ENCODE measurements around the gene SAP130. TPM values are rescaled to one million over a fixed set of nuclear protein-coding genes. Genes with fewer than 3 reads are reported as not detected.

The SAP130 gene
- total RNA-seq, 2 donors from 2014 or later: 8.7 to 24.3 TPM

GRCh38 chr2:127935337-127935736 is 92.5 kb downstream of the SAP130 start:
- DNase-seq (ENCODE audit: low spot score) (no peak), ATAC-seq (ENCODE audit: insufficient number of reproducible peaks, low FRiP score, low read depth) (no peak)
- Histone ChIP-seq H3K27me3 (replicated peaks; ENCODE audit: insufficient read depth) (no peaks in the 10 kb centered on the region), H3K9me3 (no peaks in the 10 kb centered on the region), H3K4me3 (no peak overlapping the region), H3K27ac (no peak overlapping the region), H3K4me1 (ENCODE audit: control insufficient read depth in 1 of 2, low read depth in 2 of 2) (no peaks in the 10 kb centered on the region), H3K36me3 (no peaks in the 10 kb centered on the region)
- no peak for TF ChIP-seq CTCF (IDR thresholded peaks at IDR 0.05)

- DNase-seq (ENCODE audit: low spot score): no peak
- Histone ChIP-seq H3K27me3 (replicated peaks; ENCODE audit: insufficient read depth) (no peaks in the 10 kb centered on the region), H3K4me1 (ENCODE audit: control insufficient read depth in 1 of 2, low read depth in 2 of 2) (no peaks in the 10 kb centered on the region), H3K36me3 (no peaks in the 10 kb centered on the region), H3K27ac (no peak overlapping the region), H3K4me3 (no peak overlapping the region), H3K9me3 (no peaks in the 10 kb centered on the region)
- TF ChIP-seq CTCF (IDR thresholded peaks at IDR 0.05): no peak
- no peak for ATAC-seq (ENCODE audit: insufficient number of reproducible peaks, low FRiP score, low read depth)
These were observed 95.5 kb downstream of the SAP130 start for GRCh38 chr2:127932199-127932876.

- H3K4me3 ChIP-seq: no peak overlapping the region
- H3K36me3 ChIP-seq: no peaks in the 10 kb centered on the region
- no peaks in the 10 kb centered on the region for H3K9me3 ChIP-seq
- no peaks in the 10 kb centered on the region for H3K4me1 ChIP-seq (ENCODE audit: control insufficient read depth in 1 of 2, low read depth in 2 of 2)
- no peaks in the 10 kb centered on the region for H3K27me3 ChIP-seq (replicated peaks; ENCODE audit: insufficient read depth)
- no peak for TF ChIP-seq CTCF (IDR thresholded peaks at IDR 0.05)
- DNase-seq (ENCODE audit: low spot score) (no peak), ATAC-seq (ENCODE audit: insufficient number of reproducible peaks, low FRiP score, low read depth) (no peak)
- no peak overlapping the region for H3K27ac ChIP-seq
These were observed 98.4 kb downstream of the SAP130 start for GRCh38 chr2:127929449-127929848.

- no peak for DNase-seq (ENCODE audit: low spot score)
- TF ChIP-seq CTCF (IDR thresholded peaks at IDR 0.05): no peak
- H3K27ac ChIP-seq: no peak overlapping the region
- H3K9me3 ChIP-seq: no peaks in the 10 kb centered on the region
- no peaks in the 10 kb centered on the region for H3K27me3 ChIP-seq (replicated peaks; ENCODE audit: insufficient read depth)
- no peak overlapping the region for H3K4me3 ChIP-seq
- no peaks in the 10 kb centered on the region for H3K4me1 ChIP-seq (ENCODE audit: control insufficient read depth in 1 of 2, low read depth in 2 of 2)
- ATAC-seq (ENCODE audit: insufficient number of reproducible peaks, low FRiP score, low read depth): no peak
- H3K36me3 ChIP-seq: no peaks in the 10 kb centered on the region
These were observed 100.5 kb downstream of the SAP130 start for GRCh38 chr2:127927384-127927783.

- no peak for ATAC-seq (ENCODE audit: insufficient number of reproducible peaks, low FRiP score, low read depth)
- Histone ChIP-seq H3K4me1 (ENCODE audit: control insufficient read depth in 1 of 2, low read depth in 2 of 2) (no peaks in the 10 kb centered on the region), H3K27me3 (replicated peaks; ENCODE audit: insufficient read depth) (no peaks in the 10 kb centered on the region), H3K9me3 (no peaks in the 10 kb centered on the region), H3K27ac (no peak overlapping the region), H3K4me3 (no peak overlapping the region), H3K36me3 (no peaks in the 10 kb centered on the region)
- no peak for TF ChIP-seq CTCF (IDR thresholded peaks at IDR 0.05)
- DNase-seq (ENCODE audit: low spot score): no peak
These were observed 109.9 kb downstream of the SAP130 start for GRCh38 chr2:127917916-127918315.
